KOPT-K1 (cell line): ENCODE measurements around the gene PEF1.
"Not testable (repeated sequence)": the region's sequence is repeated elsewhere in the genome, so short reads cannot be mapped to it uniquely, and the experiment has no call there.

Source experiments
- H3K27ac ChIP-seq: fragments of 200-600 bp; sonication (generic); 2 replicates; pipeline ENCODE4 v1.5.1; 2016; ENCODE audit warnings: antibody characterized with exemption, mild to moderate bottlenecking, low read depth, low read length; ENCODE audit not compliant: poor library complexity, severe bottlenecking
- H3K36me3 ChIP-seq: fragments of 200-600 bp; sonication (generic); 2 replicates; pipeline ENCODE4 v1.5.1; 2017; ENCODE audit warnings: antibody characterized with exemption, mild to moderate bottlenecking, low read length, moderate library complexity; ENCODE audit not compliant: insufficient read depth
- H3K9me3 ChIP-seq: fragments of 200-600 bp; sonication (generic); 2 replicates; pipeline ENCODE4 v1.5.1; 2017; ENCODE audit warnings: antibody characterized with exemption, low read length, mild to moderate bottlenecking; ENCODE audit not compliant: insufficient read depth, poor library complexity, severe bottlenecking

PEF1 gene

GRCh38 chr1:31596737-31597097, 48.0 kb downstream of the PEF1 start:
- Histone ChIP-seq H3K9me3 (no peaks in the 10 kb centered on the region), H3K27ac (no peak overlapping the region), H3K36me3 (no peaks in the 10 kb centered on the region)

DNA sequence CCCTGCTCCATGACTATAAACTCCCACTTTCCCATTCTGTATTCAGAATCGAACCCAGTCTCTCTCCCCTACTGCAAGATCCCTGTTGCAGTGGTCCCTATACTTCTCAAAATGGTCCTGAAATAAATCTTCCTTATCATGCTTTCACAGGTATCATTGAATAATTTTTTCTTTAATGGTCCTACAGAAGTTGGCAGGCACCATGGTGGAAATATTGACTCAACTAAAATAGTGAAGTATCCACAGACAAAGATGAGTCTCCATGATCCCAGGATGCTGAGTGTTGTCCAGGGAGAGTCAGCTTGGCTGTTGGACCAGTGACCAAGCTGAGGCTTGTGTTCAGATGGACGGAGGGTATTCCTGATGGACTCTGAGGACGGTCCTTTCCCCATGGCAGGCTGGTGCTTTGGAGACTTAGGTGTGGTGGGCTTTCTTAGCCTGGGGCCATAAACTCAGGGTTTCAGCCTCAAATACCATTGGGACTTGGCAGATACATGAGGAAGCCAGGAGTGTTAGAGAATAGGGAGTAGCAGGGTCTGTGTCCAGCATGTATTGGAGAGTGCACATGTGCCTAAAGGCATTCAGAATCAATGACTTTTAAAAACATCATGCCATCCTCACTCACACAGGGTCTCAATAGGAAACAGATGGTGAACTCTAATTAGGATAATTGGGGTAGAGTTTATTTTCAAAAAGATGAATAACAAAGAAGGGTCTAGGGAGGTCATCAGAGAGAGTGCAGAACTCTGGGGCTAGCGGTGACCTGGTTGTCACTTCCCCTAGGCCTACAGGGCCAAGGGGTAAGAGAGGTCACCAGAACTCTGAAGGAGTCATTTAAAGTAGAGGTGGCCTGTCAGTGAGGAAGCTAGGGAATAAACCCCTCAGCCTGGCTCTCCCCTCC, 48.6 kb downstream of the PEF1 start:
- H3K36me3 ChIP-seq, result no peaks in the 10 kb centered on the region
- H3K27ac ChIP-seq, result no peak overlapping the region
- H3K9me3 ChIP-seq, result no peaks in the 10 kb centered on the region

- H3K27ac ChIP-seq, result no peak overlapping the region
- no peaks in the 10 kb centered on the region for H3K9me3 ChIP-seq
- H3K36me3 ChIP-seq, result no peaks in the 10 kb centered on the region
These were observed 50.7 kb downstream of the PEF1 start for GRCh38 chr1:31593770-31594632.

DNA sequence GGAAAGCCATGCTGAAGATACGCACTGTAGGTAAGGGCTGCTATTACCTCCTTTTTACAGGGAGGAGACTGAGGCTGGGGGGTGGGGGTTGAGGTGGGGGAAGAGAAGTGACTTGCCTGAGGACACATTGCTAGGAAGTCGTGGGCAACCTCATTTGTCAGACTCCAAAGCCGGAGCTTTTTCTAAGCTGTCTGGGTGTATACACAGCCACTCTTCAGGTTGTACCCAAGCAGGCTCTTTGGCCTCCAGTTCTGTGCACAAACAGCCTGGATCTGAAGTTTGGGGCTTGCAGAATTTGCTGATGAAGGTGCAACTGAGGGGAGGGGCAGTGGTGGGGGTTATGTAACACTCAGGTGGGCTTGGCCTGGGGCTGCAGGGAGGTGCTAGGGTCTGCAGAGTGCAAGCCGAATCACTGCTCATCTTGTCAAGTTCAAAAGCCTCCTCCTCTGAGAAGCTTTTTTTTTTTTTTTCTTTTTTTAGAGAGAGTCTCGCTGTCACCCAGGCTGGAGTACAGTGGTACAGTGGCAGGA, 51.5 kb downstream of the PEF1 start:
- H3K36me3 ChIP-seq, result no peaks in the 10 kb centered on the region
- H3K27ac ChIP-seq, result no peak overlapping the region
- no peaks in the 10 kb centered on the region for H3K9me3 ChIP-seq

DNA sequence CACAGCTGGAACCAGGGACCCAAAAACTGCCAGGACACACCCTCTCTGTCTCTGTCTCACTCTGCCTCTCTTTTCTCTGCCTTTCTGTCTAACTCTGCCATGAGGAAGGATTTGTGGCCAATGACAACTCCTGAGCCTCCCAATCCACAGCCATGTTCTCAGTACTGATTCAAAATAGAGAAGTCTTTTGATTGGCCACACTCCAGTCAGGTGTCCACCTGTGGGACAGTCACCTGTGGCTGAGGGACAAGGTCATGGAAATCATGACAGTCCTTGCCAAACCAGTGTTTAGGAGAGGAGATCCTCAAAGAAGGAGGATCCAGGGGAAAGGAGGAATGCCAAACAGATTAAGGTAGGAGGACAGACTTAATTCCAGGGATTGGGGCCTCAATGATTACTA, 52.5 kb downstream of the PEF1 start:
- Histone ChIP-seq H3K9me3 (no peaks in the 10 kb centered on the region), H3K27ac (no peak overlapping the region), H3K36me3 (no peaks in the 10 kb centered on the region)

- H3K36me3 ChIP-seq, result no peaks in the 10 kb centered on the region
- no peaks in the 10 kb centered on the region for H3K9me3 ChIP-seq
- no peak overlapping the region for H3K27ac ChIP-seq
These were observed 53.1 kb downstream of the PEF1 start for GRCh38 chr1:31591425-31592093.

- no peak overlapping the region for H3K27ac ChIP-seq
- H3K36me3 ChIP-seq, result no peaks in the 10 kb centered on the region
- H3K9me3 ChIP-seq, result no peaks in the 10 kb centered on the region
These were observed 55.7 kb downstream of the PEF1 start for GRCh38 chr1:31588751-31589515.

- Histone ChIP-seq H3K36me3 (no peaks in the 10 kb centered on the region), H3K27ac (no peak overlapping the region), H3K9me3 (no peaks in the 10 kb centered on the region)
These were observed 56.8 kb downstream of the PEF1 start for GRCh38 chr1:31587720-31588423.

- H3K36me3 ChIP-seq, H3K9me3 ChIP-seq, H3K27ac ChIP-seq: not testable (repeated sequence)
These were observed 57.4 kb downstream of the PEF1 start for GRCh38 chr1:31587328-31587699.

GRCh38 chr1:31586376-31587327, 58.0 kb downstream of the PEF1 start:
- H3K36me3 ChIP-seq, result no peaks in the 10 kb centered on the region
- H3K27ac ChIP-seq, result no peak overlapping the region
- H3K9me3 ChIP-seq, result no peaks in the 10 kb centered on the region

GRCh38 chr1:31585736-31586365, 58.8 kb downstream of the PEF1 start:
- Histone ChIP-seq H3K36me3 (no peaks in the 10 kb centered on the region), H3K27ac (no peak overlapping the region), H3K9me3 (no peaks in the 10 kb centered on the region)

DNA sequence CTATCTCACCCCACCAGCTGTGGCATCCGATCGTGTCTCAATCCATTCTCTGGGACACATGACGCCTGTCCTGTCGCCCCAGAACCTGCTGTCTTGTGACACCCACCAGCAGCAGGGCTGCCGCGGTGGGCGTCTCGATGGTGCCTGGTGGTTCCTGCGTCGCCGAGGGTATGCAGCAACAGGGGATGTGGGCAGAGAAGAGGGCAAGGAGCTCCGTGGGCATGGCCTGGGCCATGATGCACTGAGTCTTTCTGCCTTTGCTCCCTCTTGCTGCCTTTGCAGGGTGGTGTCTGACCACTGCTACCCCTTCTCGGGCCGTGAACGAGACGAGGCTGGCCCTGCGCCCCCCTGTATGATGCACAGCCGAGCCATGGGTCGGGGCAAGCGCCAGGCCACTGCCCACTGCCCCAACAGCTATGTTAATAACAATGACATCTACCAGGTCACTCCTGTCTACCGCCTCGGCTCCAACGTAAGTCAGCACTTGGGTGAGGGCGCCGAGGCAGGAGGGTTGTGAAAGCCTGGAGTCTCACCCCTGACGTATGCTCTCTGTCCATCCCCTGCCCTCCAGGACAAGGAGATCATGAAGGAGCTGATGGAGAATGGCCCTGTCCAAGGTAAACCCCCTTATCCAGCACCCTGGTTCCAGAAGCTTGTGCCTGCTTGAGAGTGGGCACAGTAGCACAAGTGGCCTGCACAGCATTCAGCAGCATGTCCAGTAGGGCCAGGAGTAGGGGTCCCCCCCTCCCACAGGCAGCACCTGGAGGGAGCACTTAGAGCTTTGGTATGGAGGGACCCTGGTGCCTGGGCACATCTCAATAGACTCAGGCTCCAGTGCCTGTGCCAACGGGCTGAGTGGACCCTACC, 59.6 kb downstream of the PEF1 start:
- H3K27ac ChIP-seq, result no peak overlapping the region
- H3K9me3 ChIP-seq, result no peaks in the 10 kb centered on the region
- no peaks in the 10 kb centered on the region for H3K36me3 ChIP-seq
